Measurements from ENCODE around the gene RHCG. TPM values are rescaled to one million over a fixed set of nuclear protein-coding genes. Genes with fewer than 3 reads are reported as not detected.

Gene RHCG
- total RNA-seq (not detected), total RNA-seq (0 to 0.14 (median 0) reads per million in 29 experiments)
- not detected for total RNA-seq (2013)

DNA sequence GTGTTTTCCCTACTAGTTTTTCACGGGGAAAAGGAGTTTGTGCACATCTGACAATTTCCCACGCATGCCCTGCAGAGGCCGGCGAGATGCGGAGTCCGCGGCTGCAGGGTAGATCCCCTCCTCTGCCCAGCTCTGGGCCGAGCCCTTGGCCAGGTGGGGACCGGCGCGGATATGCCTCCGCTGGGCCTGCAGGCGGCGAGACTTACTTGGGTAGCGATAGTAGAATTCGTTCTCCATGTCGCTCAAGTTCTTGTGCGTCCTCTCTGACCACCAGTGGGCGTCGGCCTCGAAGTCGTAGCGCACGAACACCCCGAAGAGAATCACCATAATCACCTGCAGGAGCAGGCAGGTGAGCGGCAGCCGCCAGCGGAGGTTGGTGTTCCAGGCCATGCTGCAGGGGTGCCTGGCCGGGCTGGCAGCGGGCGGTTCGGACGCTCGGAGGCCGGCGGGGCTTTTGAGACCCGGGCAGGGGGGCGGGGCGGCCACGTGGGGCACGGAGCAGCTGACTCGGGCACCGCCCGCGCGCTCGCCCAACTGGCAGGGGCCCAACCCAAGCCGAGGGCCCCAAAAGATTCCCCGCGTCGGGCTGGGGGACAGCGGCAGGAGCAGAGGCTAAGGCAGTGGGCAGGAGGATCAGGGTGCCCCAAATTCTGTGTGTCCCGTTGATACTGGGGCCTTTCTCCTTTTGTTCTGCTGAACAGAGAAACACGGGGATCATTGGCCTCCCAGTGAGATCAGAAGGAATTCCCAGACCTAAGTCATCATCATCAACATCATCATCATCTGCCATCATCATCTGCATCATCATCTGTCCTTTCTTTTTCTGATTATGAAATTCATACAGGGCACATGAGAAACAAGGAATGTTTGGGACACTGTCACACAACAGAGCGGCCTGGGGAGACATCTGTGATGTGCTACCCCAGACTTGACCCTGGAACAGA is at the start of gene RHCG:
RHCG (minus strand) TSS at position 429 of the 944 bp plus-strand sequence; CDS start at position 390, 39 bp downstream.
- Histone ChIP-seq H3K27me3 (replicated peaks in 1 of 2; ENCODE audit: control insufficient read depth in 2 of 2, extremely low read depth in 1 of 2, insufficient read depth in 2 of 2, low read length in 1 of 2) (peaks cover 14 to 82% of the 10 kb centered on the region in 2 experiments), H3K36me3 (ENCODE audit: control insufficient read depth in 2 of 2, extremely low read depth in 1 of 2, insufficient read depth in 1 of 2, low read length in 1 of 2) (no peaks in the 10 kb centered on the region), H3K9me3 (no peaks in the 10 kb centered on the region), H3K4me1 (ENCODE audit: control insufficient read depth in 1 of 2, extremely low read depth in 1 of 2, insufficient read depth in 2 of 2, low read length in 2 of 2) (peaks cover 0 to 9% of the 10 kb centered on the region in 2 experiments), H3K27ac (ENCODE audit: low read length) (no peak within 1 kb of the TSS), H3K4me3 (ENCODE audit: control insufficient read depth in 1 of 2, extremely low read depth in 1 of 2, low read length in 1 of 2) (peak within 1 kb of the TSS in 1 of 2 donors; percentile 38)
- peaks cover 45 to 66% of the 10 kb centered on the region in 2 donors for H3K27me3 Mint-ChIP-seq
- ATAC-seq (replicated peaks in 1 of 4) (peak in 3 of 4 experiments; percentile 26 to 43 (median 27)), DNase-seq (peak in 4 of 35 experiments; percentile 5 to 20 (median 12))
- POLR2A ChIA-PET = no interaction called here
- no peaks in the 10 kb centered on the region for H3K36me3 Mint-ChIP-seq
- H3K4me1 Mint-ChIP-seq = peaks cover 5 to 12% (median 10%) of the 10 kb centered on the region in 3 donors
- WGBS (ENCODE audit: insufficient coverage) = 7% methylated on average over 50 of the region's 55 CpGs
- CTCF ChIA-PET = no interaction called here
- peak within 1 kb of the TSS in 1 of 3 donors; percentile 58 for H3K4me3 Mint-ChIP-seq
- no peaks in the 10 kb centered on the region for H3K9me3 Mint-ChIP-seq
- no peak within 1 kb of the TSS for H3K27ac Mint-ChIP-seq

DNA sequence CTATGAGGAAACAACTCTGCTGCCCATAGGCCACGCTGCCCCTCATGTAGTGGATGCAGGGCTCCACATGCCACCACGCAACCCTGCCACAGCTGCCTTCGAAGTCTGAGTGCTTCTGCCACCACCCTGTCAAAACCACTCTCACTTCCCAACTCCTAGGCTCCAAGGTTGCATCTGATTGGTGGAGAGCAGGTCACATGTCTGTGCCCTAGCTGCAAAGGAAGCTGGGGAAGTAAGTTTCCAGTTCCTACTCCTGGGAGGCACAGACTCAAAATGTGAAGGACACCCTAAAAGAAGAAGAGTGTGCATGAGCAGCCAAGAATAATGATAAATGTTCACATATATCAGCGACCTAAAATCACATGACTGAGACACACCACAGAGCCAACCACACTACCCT is 47.0 kb upstream of the RHCG start:
- WGBS (ENCODE audit: insufficient coverage) = 64% methylated on average over 3 of the region's 4 CpGs
- Histone ChIP-seq H3K4me1 (ENCODE audit: control insufficient read depth in 1 of 2, extremely low read depth in 1 of 2, insufficient read depth in 2 of 2, low read length in 2 of 2) (no peaks in the 10 kb centered on the region), H3K9me3 (no peaks in the 10 kb centered on the region), H3K36me3 (ENCODE audit: control insufficient read depth in 2 of 2, extremely low read depth in 1 of 2, insufficient read depth in 1 of 2, low read length in 1 of 2) (no peaks in the 10 kb centered on the region), H3K27ac (ENCODE audit: low read length) (no peak overlapping the region), H3K27me3 (replicated peaks in 1 of 2; ENCODE audit: control insufficient read depth in 2 of 2, extremely low read depth in 1 of 2, insufficient read depth in 2 of 2, low read length in 1 of 2) (peaks cover 8 to 40% of the 10 kb centered on the region in 2 experiments), H3K4me3 (ENCODE audit: control insufficient read depth in 1 of 2, extremely low read depth in 1 of 2, low read length in 1 of 2) (no peak overlapping the region)
- ChIA-PET CTCF (no interaction called here), POLR2A (no interaction called here)
- peaks cover 13 to 34% of the 10 kb centered on the region in 2 donors for H3K27me3 Mint-ChIP-seq
- H3K4me1 Mint-ChIP-seq = no peaks in the 10 kb centered on the region
- H3K4me3 Mint-ChIP-seq = no peak overlapping the region
- DNase-seq (no peak), ATAC-seq (replicated peaks in 1 of 4) (no peak)
- H3K27ac Mint-ChIP-seq = no peak overlapping the region
- H3K9me3 Mint-ChIP-seq = peaks cover 0 to under 1% (median 0%) of the 10 kb centered on the region in 3 donors
- no peaks in the 10 kb centered on the region for H3K36me3 Mint-ChIP-seq

DNA sequence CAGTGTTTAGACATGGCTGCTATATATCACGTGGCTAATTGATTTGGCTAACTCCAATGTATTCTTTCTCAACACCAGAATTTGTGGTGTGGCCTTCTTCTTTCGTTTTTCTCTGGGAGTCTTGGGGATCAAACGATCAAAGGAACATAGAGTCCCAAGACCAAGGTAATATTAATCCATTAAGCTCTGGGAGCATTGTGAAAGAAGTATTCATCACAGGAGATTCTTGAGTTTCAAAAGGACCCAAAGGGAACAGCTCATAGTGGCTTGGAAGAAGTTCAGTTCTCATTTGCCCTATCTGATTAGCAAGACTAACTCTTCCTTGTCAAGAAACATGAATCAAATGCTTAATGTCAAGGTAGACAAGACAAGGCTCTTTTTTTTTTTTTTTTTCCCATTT is 46.0 kb upstream of the RHCG start:
- WGBS (ENCODE audit: insufficient coverage) = 70% methylated on average over 3 of the region's 3 CpGs
- H3K9me3 ChIP-seq = no peaks in the 10 kb centered on the region
- H3K4me3 Mint-ChIP-seq = no peak overlapping the region
- no peak for DNase-seq
- ChIA-PET POLR2A (no interaction called here), CTCF (no interaction called here)
- H3K36me3 Mint-ChIP-seq = no peaks in the 10 kb centered on the region
- H3K36me3 ChIP-seq (ENCODE audit: control insufficient read depth in 2 of 2, extremely low read depth in 1 of 2, insufficient read depth in 1 of 2, low read length in 1 of 2) = no peaks in the 10 kb centered on the region
- peaks cover 8 to 33% of the 10 kb centered on the region in 2 experiments for H3K27me3 ChIP-seq (replicated peaks in 1 of 2; ENCODE audit: control insufficient read depth in 2 of 2, extremely low read depth in 1 of 2, insufficient read depth in 2 of 2, low read length in 1 of 2)
- H3K27ac ChIP-seq (ENCODE audit: low read length) = no peak overlapping the region
- no peaks in the 10 kb centered on the region for H3K4me1 ChIP-seq (ENCODE audit: control insufficient read depth in 1 of 2, extremely low read depth in 1 of 2, insufficient read depth in 2 of 2, low read length in 2 of 2)
- no peak overlapping the region for H3K27ac Mint-ChIP-seq
- ATAC-seq (replicated peaks in 1 of 4) = no peak
- H3K9me3 Mint-ChIP-seq = peaks cover 6 to 10% (median 7%) of the 10 kb centered on the region in 3 donors
- H3K4me1 Mint-ChIP-seq = no peaks in the 10 kb centered on the region
- peaks cover 17 to 42% of the 10 kb centered on the region in 2 donors for H3K27me3 Mint-ChIP-seq
- no peak overlapping the region for H3K4me3 ChIP-seq (ENCODE audit: control insufficient read depth in 1 of 2, extremely low read depth in 1 of 2, low read length in 1 of 2)

DNA sequence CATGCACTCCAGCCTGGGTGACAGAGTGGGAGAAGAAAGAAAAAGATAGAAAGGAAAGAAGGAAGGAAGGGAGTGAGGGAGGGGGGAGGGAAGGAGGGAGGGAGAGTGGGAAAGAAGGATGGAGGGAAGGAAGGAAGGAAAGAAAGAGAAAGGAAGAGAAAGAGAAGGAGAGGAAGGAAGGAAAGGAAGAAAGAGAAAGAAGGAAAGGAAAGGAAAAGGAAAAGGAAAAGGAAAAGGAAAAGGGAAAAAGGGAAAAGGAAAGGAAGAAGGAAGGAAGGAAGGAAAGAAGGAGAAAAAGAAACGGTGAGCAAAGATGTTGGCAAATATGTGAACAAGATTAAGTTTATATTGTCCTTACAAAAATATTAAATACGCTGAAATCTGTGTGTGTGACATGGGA is 42.6 kb upstream of the RHCG start:
- Histone ChIP-seq H3K9me3 (no peaks in the 10 kb centered on the region), H3K4me1 (ENCODE audit: control insufficient read depth in 1 of 2, extremely low read depth in 1 of 2, insufficient read depth in 2 of 2, low read length in 2 of 2) (no peaks in the 10 kb centered on the region), H3K4me3 (ENCODE audit: control insufficient read depth in 1 of 2, extremely low read depth in 1 of 2, low read length in 1 of 2) (no peak overlapping the region), H3K27me3 (replicated peaks in 1 of 2; ENCODE audit: control insufficient read depth in 2 of 2, extremely low read depth in 1 of 2, insufficient read depth in 2 of 2, low read length in 1 of 2) (peaks cover 7 to 30% of the 10 kb centered on the region in 2 experiments), H3K36me3 (ENCODE audit: control insufficient read depth in 2 of 2, extremely low read depth in 1 of 2, insufficient read depth in 1 of 2, low read length in 1 of 2) (no peaks in the 10 kb centered on the region), H3K27ac (ENCODE audit: low read length) (no peak overlapping the region)
- ChIA-PET POLR2A (no interaction called here), CTCF (no interaction called here)
- no peak overlapping the region for H3K27ac Mint-ChIP-seq
- no peak overlapping the region for H3K4me3 Mint-ChIP-seq
- ATAC-seq (replicated peaks in 1 of 4) (no peak), DNase-seq (no peak)
- H3K9me3 Mint-ChIP-seq = peaks cover 7 to 11% (median 9%) of the 10 kb centered on the region in 3 donors
- no peaks in the 10 kb centered on the region for H3K36me3 Mint-ChIP-seq
- peaks cover 20 to 42% of the 10 kb centered on the region in 2 donors for H3K27me3 Mint-ChIP-seq
- H3K4me1 Mint-ChIP-seq = no peaks in the 10 kb centered on the region
- WGBS (ENCODE audit: insufficient coverage) = no CpG with 5 or more reads among the region's 2 CpGs

DNA sequence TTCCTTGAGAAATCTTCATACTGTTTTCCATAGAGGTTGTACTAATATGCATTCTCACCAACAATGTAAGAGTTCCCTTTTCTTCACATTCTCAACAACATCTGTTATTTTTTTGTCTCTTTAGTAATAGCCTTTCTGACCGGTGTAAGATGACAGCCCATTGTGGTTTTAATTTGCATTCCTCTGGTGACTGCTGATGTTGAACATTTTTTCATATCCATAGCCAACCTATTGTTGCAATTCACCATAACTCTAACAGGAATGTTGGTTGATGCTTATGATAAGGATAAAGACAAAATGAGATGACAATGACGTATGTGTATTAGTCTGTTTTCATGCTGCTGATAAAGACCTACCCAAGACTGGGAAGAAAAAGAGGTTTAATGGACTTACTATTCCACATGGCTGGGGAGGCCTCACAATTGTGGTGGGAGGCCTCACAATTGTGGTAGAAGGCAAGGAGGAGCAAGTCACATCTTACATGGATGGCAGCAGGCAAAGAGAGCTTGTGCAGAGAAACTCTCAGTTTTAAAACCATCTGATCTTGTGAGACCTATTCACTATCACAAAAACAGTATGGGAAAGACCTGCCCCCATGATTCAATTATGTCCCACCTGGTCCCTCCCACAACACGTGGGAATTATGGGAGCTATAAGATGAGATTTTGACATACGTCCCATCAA is 37.6 kb upstream of the RHCG start:
- WGBS (ENCODE audit: insufficient coverage) = 100% methylated on average over 1 of the region's 4 CpGs
- CTCF ChIA-PET = no interaction called here
- Mint-ChIP-seq H3K4me3 (no peak overlapping the region), H3K27ac (no peak overlapping the region), H3K9me3 (peaks cover 7 to 11% (median 11%) of the 10 kb centered on the region in 3 donors), H3K36me3 (no peaks in the 10 kb centered on the region), H3K27me3 (peaks cover 8 to 19% of the 10 kb centered on the region in 2 donors), H3K4me1 (no peaks in the 10 kb centered on the region)
- Histone ChIP-seq H3K27ac (ENCODE audit: low read length) (no peak overlapping the region), H3K27me3 (replicated peaks in 1 of 2; ENCODE audit: control insufficient read depth in 2 of 2, extremely low read depth in 1 of 2, insufficient read depth in 2 of 2, low read length in 1 of 2) (peaks cover 0 to 4% of the 10 kb centered on the region in 2 experiments), H3K9me3 (no peaks in the 10 kb centered on the region), H3K4me3 (ENCODE audit: control insufficient read depth in 1 of 2, extremely low read depth in 1 of 2, low read length in 1 of 2) (no peak overlapping the region), H3K4me1 (ENCODE audit: control insufficient read depth in 1 of 2, extremely low read depth in 1 of 2, insufficient read depth in 2 of 2, low read length in 2 of 2) (no peaks in the 10 kb centered on the region), H3K36me3 (ENCODE audit: control insufficient read depth in 2 of 2, extremely low read depth in 1 of 2, insufficient read depth in 1 of 2, low read length in 1 of 2) (no peaks in the 10 kb centered on the region)
- ATAC-seq (replicated peaks in 1 of 4) (no peak), DNase-seq (no peak)
- POLR2A ChIA-PET = no interaction called here

DNA sequence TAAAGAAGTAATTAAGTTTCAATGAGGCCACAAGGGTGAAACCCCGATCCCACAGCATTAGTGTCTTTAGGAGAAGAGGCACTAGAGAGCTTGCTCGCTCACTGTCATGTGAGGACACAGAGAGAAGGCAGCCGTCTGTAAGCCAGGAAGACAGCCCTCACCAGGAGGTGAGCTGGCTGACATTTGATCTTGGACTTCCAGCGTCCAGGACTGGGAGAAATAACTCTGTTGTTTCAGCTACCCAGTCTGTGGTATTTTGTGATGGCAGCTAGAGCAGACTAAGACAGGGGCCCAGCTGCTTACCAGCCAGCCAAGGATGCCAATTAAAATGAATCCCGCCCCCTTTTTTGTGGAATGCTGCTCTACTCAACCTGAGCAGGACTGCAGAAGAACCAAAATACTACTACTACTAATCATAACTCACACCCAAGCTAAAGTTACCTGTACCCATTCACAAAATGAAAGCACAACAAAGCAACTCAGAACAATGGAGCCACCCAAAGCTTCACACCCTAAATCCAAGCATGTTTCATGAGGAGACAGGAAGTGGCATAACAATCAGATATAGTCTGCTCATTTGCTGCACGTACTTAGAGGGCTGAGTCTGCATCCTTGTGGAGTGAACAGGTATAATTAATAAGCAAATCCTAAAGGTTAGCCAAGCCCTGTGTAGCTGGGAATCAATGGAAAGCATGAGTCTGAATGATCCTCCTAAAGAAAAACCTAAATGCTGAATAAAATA is 35.6 kb upstream of the RHCG start:
- POLR2A ChIA-PET = no interaction called here
- Histone ChIP-seq H3K27ac (ENCODE audit: low read length) (no peak overlapping the region), H3K9me3 (no peaks in the 10 kb centered on the region), H3K27me3 (replicated peaks in 1 of 2; ENCODE audit: control insufficient read depth in 2 of 2, extremely low read depth in 1 of 2, insufficient read depth in 2 of 2, low read length in 1 of 2) (peaks cover 0 to 2% of the 10 kb centered on the region in 2 experiments), H3K4me3 (ENCODE audit: control insufficient read depth in 1 of 2, extremely low read depth in 1 of 2, low read length in 1 of 2) (no peak overlapping the region), H3K4me1 (ENCODE audit: control insufficient read depth in 1 of 2, extremely low read depth in 1 of 2, insufficient read depth in 2 of 2, low read length in 2 of 2) (no peaks in the 10 kb centered on the region), H3K36me3 (ENCODE audit: control insufficient read depth in 2 of 2, extremely low read depth in 1 of 2, insufficient read depth in 1 of 2, low read length in 1 of 2) (no peaks in the 10 kb centered on the region)
- no peak overlapping the region for H3K27ac Mint-ChIP-seq
- no peak for DNase-seq
- 94% methylated on average over 3 of the region's 6 CpGs for WGBS (ENCODE audit: insufficient coverage)
- H3K27me3 Mint-ChIP-seq = peaks cover 4 to 12% of the 10 kb centered on the region in 2 donors
- H3K4me1 Mint-ChIP-seq = no peaks in the 10 kb centered on the region
- H3K9me3 Mint-ChIP-seq = peaks cover 0 to 4% (median 0%) of the 10 kb centered on the region in 3 donors
- no peak for ATAC-seq (replicated peaks in 1 of 4)
- H3K36me3 Mint-ChIP-seq = no peaks in the 10 kb centered on the region
- no peak overlapping the region for H3K4me3 Mint-ChIP-seq
- CTCF ChIA-PET = no interaction called here
